A549 (cell line): ENCODE data around the gene SRSF4. TPM values are rescaled to one million over a fixed set of nuclear protein-coding genes. Genes with fewer than 3 reads are reported as not detected.

Experiments used
- ATAC-seq, 2 experiments: fragments of 200-7000 bp in 1 of 2; fragments of >200 bp in 1 of 2; cut with Nextera tagmentation in 1 of 2; cut with Tn5 transposase in 1 of 2; 3 replicates each; pipeline versions ENCODE4 v1.8.0 to v1.9.1; 2018 to 2020; ENCODE audit warnings: mild to moderate bottlenecking in 1 of 2, moderate library complexity in 1 of 2
- CTCF ChIA-PET: fragments of 300-600 bp; sonication (Branson Sonifier 250); formaldehyde crosslinking; extraction: SDS; loops from one replicate; lab custom pipeline; 2021; ENCODE audit warnings: antibody characterized with exemption, inconsistent platforms; lab: Yijun Ruan, JAX
- POLR2A ChIA-PET: fragments of 350-600 bp; formaldehyde crosslinking; extraction: SDS; loops from one replicate; lab custom pipeline; 2021; ENCODE audit warnings: antibody characterized with exemption, inconsistent platforms; lab: Yijun Ruan, JAX
- DNase-seq, 2 experiments: peaks; one replicate each; pipeline versions ENCODE4 v3.0.0 to v3.0.0-alpha.2; 2011 to 2016; ENCODE audit warnings: low read depth in 1 of 2, low spot score in 1 of 2
- FAIRE-seq: peaks from 2 replicates; lab custom pipeline; 2011; peaks lifted over from hg19 to GRCh38; lab: Jason Lieb, UNC
- H3K27ac ChIP-seq, 2 experiments: fragments of >200 bp; sonication (Bioruptor Twin); formaldehyde crosslinking; 3 replicates each; pipeline ENCODE4 v1.5.1; 2016 to 2017
- H3K4me1 ChIP-seq: fragments of >200 bp; sonication (Bioruptor Twin); formaldehyde crosslinking; 3 replicates; pipeline ENCODE4 v1.6.1; 2016
- H3K4me2 ChIP-seq: fragments of >200 bp; sonication (Bioruptor Twin); formaldehyde crosslinking; 3 replicates; pipeline ENCODE4 v1.6.1; 2016
- H3K4me3 ChIP-seq: fragments of >200 bp; sonication (Bioruptor Twin); formaldehyde crosslinking; 3 replicates; pipeline ENCODE4 v1.5.1; 2016
- H3K9me3 ChIP-seq: fragments of >200 bp; sonication (Bioruptor Twin); formaldehyde crosslinking; 3 replicates; pipeline ENCODE4 v1.6.1; 2016
- BHLHE40 ChIP-seq: IDR thresholded peaks from 2 replicates; pipeline ENCODE4 v1.6.1; 2012; ENCODE audit warnings: low read depth, low read length, inconsistent platforms
- CBX2 ChIP-seq: fragments of 200-600 bp; sonication (generic); IDR thresholded peaks from 2 replicates; pipeline ENCODE4 v1.6.1; 2016; ENCODE audit warnings: low read depth, mild to moderate bottlenecking, borderline replicate concordance
- CHD2 ChIP-seq: fragments of 150-350 bp; IDR thresholded peaks from 2 replicates; pipeline ENCODE4 v1.6.1; 2014; ENCODE audit warnings: low read length; ENCODE audit not compliant: partially characterized antibody
- CHD4 ChIP-seq: fragments of 200-600 bp; sonication (generic); IDR thresholded peaks from 2 replicates; pipeline ENCODE4 v1.6.1; 2016; ENCODE audit warnings: antibody characterized with exemption, mild to moderate bottlenecking, borderline replicate concordance
- EHF ChIP-seq: fragments of 250-450 bp; sonication (Bioruptor Pico); IDR thresholded peaks from 2 replicates; pipeline ENCODE4 v1.5.0; 2020; ENCODE audit warnings: mild to moderate bottlenecking
- EHMT2 ChIP-seq: fragments of 200-600 bp; sonication (generic); IDR thresholded peaks from 2 replicates; pipeline ENCODE4 v1.6.1; 2016; ENCODE audit warnings: antibody characterized with exemption, low read depth, mild to moderate bottlenecking, moderate library complexity
- EP300 ChIP-seq, 2 experiments: fragments of >200 bp; sonication (Bioruptor Twin); formaldehyde crosslinking; IDR thresholded peaks; 2 replicates in 1 of 2; 3 replicates in 1 of 2; pipeline ENCODE4 v1.6.1; 2016 to 2017
- FOSL2 ChIP-seq, 2 experiments: fragments of 450-650 bp in 1 of 2; fragments of >200 bp in 1 of 2; sonication (Bioruptor Twin) in 1 of 2; formaldehyde crosslinking; IDR thresholded peaks; 2 replicates each; pipeline versions ENCODE4 v1.5.0 to v1.6.1; 2016 to 2020; ENCODE audit warnings: mild to moderate bottlenecking in 1 of 2, moderate library complexity in 1 of 2
- FOXS1 ChIP-seq: fragments of 250-450 bp; sonication (Bioruptor Pico); IDR thresholded peaks from 2 replicates; pipeline ENCODE4 v1.5.0; 2020; ENCODE audit warnings: mild to moderate bottlenecking, moderate library complexity
- GATA3 ChIP-seq: IDR thresholded peaks from 2 replicates; pipeline ENCODE4 v1.6.1; 2012; ENCODE audit warnings: borderline replicate concordance
- HOXB13 ChIP-seq: fragments of 250-450 bp; sonication (Bioruptor Pico); IDR thresholded peaks from 2 replicates; pipeline ENCODE4 v1.5.0; 2020; ENCODE audit warnings: low read depth, mild to moderate bottlenecking, moderate library complexity
- HOXB5 ChIP-seq: fragments of 250-450 bp; sonication (Bioruptor Pico); IDR thresholded peaks from 2 replicates; pipeline ENCODE4 v1.5.0; 2020; ENCODE audit warnings: mild to moderate bottlenecking, moderate library complexity
- JUN ChIP-seq, 2 experiments: fragments of >200 bp; sonication (Bioruptor Twin); formaldehyde crosslinking; IDR thresholded peaks; 2 replicates in 1 of 2; 3 replicates in 1 of 2; pipeline ENCODE4 v1.6.1; 2016 to 2017
- KDM5A ChIP-seq: fragments of 200-600 bp; sonication (generic); IDR thresholded peaks from 2 replicates; pipeline ENCODE4 v1.6.1; 2016; ENCODE audit warnings: antibody characterized with exemption, mild to moderate bottlenecking
- MAFK ChIP-seq: fragments of 450-650 bp; IDR thresholded peaks from 2 replicates; pipeline ENCODE4 v1.6.1; 2014; ENCODE audit not compliant: partially characterized antibody
- NR3C1 ChIP-seq: fragments of >200 bp; sonication (Bioruptor Twin); formaldehyde crosslinking; IDR thresholded peaks from 3 replicates; pipeline ENCODE4 v1.6.1; 2017
- POLR2A ChIP-seq: IDR thresholded peaks from 2 replicates; pipeline ENCODE4 v1.6.1; 2012; ENCODE audit warnings: mild to moderate bottlenecking, low read length
- RNF2 ChIP-seq: fragments of 200-600 bp; sonication (generic); IDR thresholded peaks from 2 replicates; pipeline ENCODE4 v1.6.1; 2016; ENCODE audit warnings: low read depth, mild to moderate bottlenecking, antibody characterized with exemption, moderate library complexity, borderline replicate concordance
- SMC3 ChIP-seq: fragments of >200 bp; sonication (Bioruptor Twin); formaldehyde crosslinking; IDR thresholded peaks from 3 replicates; pipeline ENCODE4 v1.6.1; 2018; ENCODE audit warnings: inconsistent platforms
- SREBF2 ChIP-seq: fragments of 450-650 bp; IDR thresholded peaks from 2 replicates; pipeline ENCODE4 v1.6.1; 2014; ENCODE audit warnings: mild to moderate bottlenecking, moderate library complexity
- ZFP36 ChIP-seq: fragments of 450-650 bp; IDR thresholded peaks from 2 replicates; pipeline ENCODE4 v1.6.1; 2014; ENCODE audit warnings: borderline replicate concordance; ENCODE audit not compliant: partially characterized antibody
- ZNF302 ChIP-seq: fragments of 250-450 bp; sonication (Bioruptor Pico); IDR thresholded peaks from 2 replicates; pipeline ENCODE4 v1.9.0; 2021; ENCODE audit warnings: inconsistent platforms, mild to moderate bottlenecking, moderate library complexity
- ZSCAN20 ChIP-seq: fragments of 250-450 bp; sonication (Bioruptor Pico); IDR thresholded peaks from 2 replicates; pipeline ENCODE4 v1.8.0; 2022; ENCODE audit warnings: mild to moderate bottlenecking, moderate library complexity
- WGBS: methylation state at CpG from one replicate; pipeline ENCODE4 v1.1.6; 2017; ENCODE audit errors: missing lambda C conversion rate; 5-methylcytosine and 5-hydroxymethylcytosine counted together
- polyA plus RNA-seq, 4 experiments: library from polyadenylated mRNA; depleted of rRNA in 3 of 4; stranded (reverse); fragments of >200 nt; fragmentation: RNase III in 1 of 4; extraction: RNeasy Plus Mini Kit Qiagen cat#74134 plus additional on column Dnase treatment in 1 of 4; gene quantifications; 2 replicates in 3 of 4; 3 replicates in 1 of 4; pipeline ENCODE4 v1.2.3, GENCODE V29; 2011 to 2017
- TF ChIP-seq, protein P1 (sequence below): IDR thresholded peaks from 2 replicates; pipeline ENCODE4 v1.6.1; 2012
- TF ChIP-seq, protein P2 (sequence below): fragments of 200-600 bp; sonication (generic); IDR thresholded peaks from 2 replicates; pipeline ENCODE4 v1.6.1; 2016; ENCODE audit warnings: antibody characterized with exemption, mild to moderate bottlenecking, moderate library complexity
- TF ChIP-seq, protein P3 (sequence below): fragments of 250-450 bp; sonication (Bioruptor Pico); IDR thresholded peaks from 2 replicates; pipeline ENCODE4 v1.5.0; 2021; ENCODE audit warnings: mild to moderate bottlenecking, moderate library complexity, borderline replicate concordance
- TF ChIP-seq, protein P4 (sequence below): IDR thresholded peaks from 2 replicates; pipeline ENCODE4 v1.6.1; 2012
- TF ChIP-seq, protein P5 (sequence below): fragments of >200 bp; sonication (Bioruptor Twin); formaldehyde crosslinking; IDR thresholded peaks from 3 replicates; pipeline ENCODE4 v1.5.1; 2016

Gene SRSF4
- polyA plus RNA-seq, 2 of the 4 experiments (the other 2 are of a cell fraction), result 45.6 to 64.5 TPM

DNA sequence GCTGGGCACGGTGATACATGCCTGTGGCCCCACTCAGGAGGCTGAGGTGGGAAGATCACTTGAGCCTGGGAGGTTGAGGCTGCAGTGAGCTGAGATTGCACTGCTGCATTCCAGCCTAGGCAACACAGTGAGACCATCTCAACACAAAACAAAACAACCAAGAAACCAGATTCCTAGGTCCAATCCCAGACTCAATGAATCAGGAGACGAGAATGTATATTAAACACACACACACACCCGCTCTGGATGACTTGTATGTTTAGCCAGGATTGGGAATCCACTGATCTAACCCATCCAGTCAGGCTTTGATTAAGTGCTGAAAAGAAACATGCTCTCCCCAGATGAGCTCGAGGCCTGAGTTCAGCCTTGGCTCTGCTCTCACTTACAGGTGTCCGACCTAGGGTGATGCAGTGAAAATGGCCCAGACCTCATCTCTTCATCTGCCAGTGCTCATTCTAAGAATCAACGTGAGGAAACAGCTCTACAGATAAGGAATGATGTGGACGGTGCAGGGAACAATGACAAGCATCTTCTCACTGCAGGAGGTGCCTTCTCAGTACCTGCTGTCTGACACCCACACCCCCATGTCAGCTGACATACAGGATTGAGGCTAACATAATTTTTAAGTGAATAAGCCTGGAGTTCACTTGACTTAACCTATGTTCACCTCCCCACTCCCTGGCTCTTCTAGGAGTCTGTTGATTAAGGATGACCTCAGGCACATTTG, 15.3 kb upstream of the SRSF4 start:
- no peak overlapping the region for H3K4me3 ChIP-seq
- DNase-seq, result peak in 1 of 2 experiments; percentile 17
- no peaks in the 10 kb centered on the region for H3K9me3 ChIP-seq
- no peak for FAIRE-seq
- no peak overlapping the region for H3K27ac ChIP-seq
- no peak for TF ChIP-seq KDM5A
- TF ChIP-seq POLR2A, result no peak
- TF ChIP-seq EHMT2, result no peak
- TF ChIP-seq HOXB13 (CRISPR knock-in tag), result no peak
- TF ChIP-seq, protein P1, sequence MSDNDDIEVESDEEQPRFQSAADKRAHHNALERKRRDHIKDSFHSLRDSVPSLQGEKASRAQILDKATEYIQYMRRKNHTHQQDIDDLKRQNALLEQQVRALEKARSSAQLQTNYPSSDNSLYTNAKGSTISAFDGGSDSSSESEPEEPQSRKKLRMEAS, result no peak
- no peak for TF ChIP-seq CHD2
- no peak for TF ChIP-seq MAFK
- no peak for TF ChIP-seq GATA3
- no peak for TF ChIP-seq CHD4
- no peak for TF ChIP-seq FOSL2 (IDR thresholded peaks at IDR 0.05)
- TF ChIP-seq FOSL2 (CRISPR knock-in tag; IDR thresholded peaks at IDR 0.05), result no peak
- no peak for TF ChIP-seq HOXB5 (CRISPR knock-in tag)
- no peak for TF ChIP-seq JUN (IDR thresholded peaks at IDR 0.05)
- no peak for TF ChIP-seq SREBF2
- TF ChIP-seq BHLHE40, result no peak
- TF ChIP-seq EHF (CRISPR knock-in tag), result no peak
- no peak for TF ChIP-seq CBX2
- no peak for TF ChIP-seq EP300 (IDR thresholded peaks at IDR 0.05)
- POLR2A ChIA-PET, result interaction anchor here (0.8 to 1.1 kb wide), 2 partner anchors 15 to 16 kb away, joined by 3 to 4 read pairs; partner anchors contain the start of gene SRSF4
- 64% methylated on average over 6 of the region's 7 CpGs for WGBS
- CTCF ChIA-PET, result interaction anchor here (1.0 to 4.5 kb wide), 10 partner anchors 11 to 320 kb away, joined by 3 to 23 read pairs (median 5); partner anchors contain the start of gene SRSF4
- peaks cover 6% of the 10 kb centered on the region; the same call in 1 of the 3 replicates for H3K4me1 ChIP-seq
- ATAC-seq, result peak; percentile 21 to 45; a peak in 3 of 6 replicates
- H3K4me2 ChIP-seq, result no peak overlapping the region

DNA sequence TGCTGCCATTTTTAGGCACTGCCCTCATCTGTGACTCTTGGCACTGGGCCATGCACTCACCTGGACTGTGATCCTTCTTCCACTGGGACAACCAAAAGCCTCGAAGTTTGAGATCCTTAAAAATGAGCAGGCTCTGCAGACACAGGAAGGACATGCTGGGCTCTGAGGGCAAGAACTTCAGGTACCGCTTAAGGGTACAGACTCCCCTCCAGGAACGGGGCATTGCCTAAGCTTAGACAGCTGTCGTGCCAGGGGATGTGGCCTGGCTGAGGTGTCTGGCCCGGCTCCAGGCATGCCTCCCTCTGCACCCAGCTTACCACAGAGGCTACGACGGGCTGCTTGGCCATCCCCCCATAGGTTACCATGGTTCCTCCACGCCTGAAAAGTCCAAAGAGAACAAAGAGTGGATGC, 14.2 kb upstream of the SRSF4 start:
- POLR2A ChIA-PET, result interaction anchor here (1.1 kb wide), 1 partner anchor 14 kb away, joined by 3 read pairs; the partner anchor contains the start of gene SRSF4
- DNase-seq (no peak), FAIRE-seq (no peak), ATAC-seq (no peak)
- H3K4me1 ChIP-seq, result peaks cover 6% of the 10 kb centered on the region; the same call in 1 of the 3 replicates
- no peaks in the 10 kb centered on the region for H3K9me3 ChIP-seq
- TF ChIP-seq RNF2 (no peak), ZSCAN20 (CRISPR knock-in tag) (no peak), JUN (IDR thresholded peaks at IDR 0.05) (no peak), FOXS1 (CRISPR knock-in tag) (no peak), EHF (CRISPR knock-in tag) (no peak), NR3C1 (no peak), SMC3 (no peak), ZNF302 (CRISPR knock-in tag) (no peak), ZFP36 (no peak)
- TF ChIP-seq, protein P2, sequence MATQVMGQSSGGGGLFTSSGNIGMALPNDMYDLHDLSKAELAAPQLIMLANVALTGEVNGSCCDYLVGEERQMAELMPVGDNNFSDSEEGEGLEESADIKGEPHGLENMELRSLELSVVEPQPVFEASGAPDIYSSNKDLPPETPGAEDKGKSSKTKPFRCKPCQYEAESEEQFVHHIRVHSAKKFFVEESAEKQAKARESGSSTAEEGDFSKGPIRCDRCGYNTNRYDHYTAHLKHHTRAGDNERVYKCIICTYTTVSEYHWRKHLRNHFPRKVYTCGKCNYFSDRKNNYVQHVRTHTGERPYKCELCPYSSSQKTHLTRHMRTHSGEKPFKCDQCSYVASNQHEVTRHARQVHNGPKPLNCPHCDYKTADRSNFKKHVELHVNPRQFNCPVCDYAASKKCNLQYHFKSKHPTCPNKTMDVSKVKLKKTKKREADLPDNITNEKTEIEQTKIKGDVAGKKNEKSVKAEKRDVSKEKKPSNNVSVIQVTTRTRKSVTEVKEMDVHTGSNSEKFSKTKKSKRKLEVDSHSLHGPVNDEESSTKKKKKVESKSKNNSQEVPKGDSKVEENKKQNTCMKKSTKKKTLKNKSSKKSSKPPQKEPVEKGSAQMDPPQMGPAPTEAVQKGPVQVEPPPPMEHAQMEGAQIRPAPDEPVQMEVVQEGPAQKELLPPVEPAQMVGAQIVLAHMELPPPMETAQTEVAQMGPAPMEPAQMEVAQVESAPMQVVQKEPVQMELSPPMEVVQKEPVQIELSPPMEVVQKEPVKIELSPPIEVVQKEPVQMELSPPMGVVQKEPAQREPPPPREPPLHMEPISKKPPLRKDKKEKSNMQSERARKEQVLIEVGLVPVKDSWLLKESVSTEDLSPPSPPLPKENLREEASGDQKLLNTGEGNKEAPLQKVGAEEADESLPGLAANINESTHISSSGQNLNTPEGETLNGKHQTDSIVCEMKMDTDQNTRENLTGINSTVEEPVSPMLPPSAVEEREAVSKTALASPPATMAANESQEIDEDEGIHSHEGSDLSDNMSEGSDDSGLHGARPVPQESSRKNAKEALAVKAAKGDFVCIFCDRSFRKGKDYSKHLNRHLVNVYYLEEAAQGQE, result no peak
- TF ChIP-seq, protein P3, sequence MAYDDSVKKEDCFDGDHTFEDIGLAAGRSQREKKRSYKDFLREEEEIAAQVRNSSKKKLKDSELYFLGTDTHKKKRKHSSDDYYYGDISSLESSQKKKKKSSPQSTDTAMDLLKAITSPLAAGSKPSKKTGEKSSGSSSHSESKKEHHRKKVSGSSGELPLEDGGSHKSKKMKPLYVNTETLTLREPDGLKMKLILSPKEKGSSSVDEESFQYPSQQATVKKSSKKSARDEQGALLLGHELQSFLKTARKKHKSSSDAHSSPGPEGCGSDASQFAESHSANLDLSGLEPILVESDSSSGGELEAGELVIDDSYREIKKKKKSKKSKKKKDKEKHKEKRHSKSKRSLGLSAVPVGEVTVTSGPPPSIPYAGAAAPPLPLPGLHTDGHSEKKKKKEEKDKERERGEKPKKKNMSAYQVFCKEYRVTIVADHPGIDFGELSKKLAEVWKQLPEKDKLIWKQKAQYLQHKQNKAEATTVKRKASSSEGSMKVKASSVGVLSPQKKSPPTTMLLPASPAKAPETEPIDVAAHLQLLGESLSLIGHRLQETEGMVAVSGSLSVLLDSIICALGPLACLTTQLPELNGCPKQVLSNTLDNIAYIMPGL (CRISPR knock-in tag), result no peak
- TF ChIP-seq, protein P4, sequence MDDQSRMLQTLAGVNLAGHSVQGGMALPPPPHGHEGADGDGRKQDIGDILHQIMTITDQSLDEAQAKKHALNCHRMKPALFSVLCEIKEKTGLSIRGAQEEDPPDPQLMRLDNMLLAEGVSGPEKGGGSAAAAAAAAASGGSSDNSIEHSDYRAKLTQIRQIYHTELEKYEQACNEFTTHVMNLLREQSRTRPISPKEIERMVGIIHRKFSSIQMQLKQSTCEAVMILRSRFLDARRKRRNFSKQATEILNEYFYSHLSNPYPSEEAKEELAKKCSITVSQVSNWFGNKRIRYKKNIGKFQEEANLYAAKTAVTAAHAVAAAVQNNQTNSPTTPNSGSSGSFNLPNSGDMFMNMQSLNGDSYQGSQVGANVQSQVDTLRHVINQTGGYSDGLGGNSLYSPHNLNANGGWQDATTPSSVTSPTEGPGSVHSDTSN, result no peak
- TF ChIP-seq, protein P5, sequence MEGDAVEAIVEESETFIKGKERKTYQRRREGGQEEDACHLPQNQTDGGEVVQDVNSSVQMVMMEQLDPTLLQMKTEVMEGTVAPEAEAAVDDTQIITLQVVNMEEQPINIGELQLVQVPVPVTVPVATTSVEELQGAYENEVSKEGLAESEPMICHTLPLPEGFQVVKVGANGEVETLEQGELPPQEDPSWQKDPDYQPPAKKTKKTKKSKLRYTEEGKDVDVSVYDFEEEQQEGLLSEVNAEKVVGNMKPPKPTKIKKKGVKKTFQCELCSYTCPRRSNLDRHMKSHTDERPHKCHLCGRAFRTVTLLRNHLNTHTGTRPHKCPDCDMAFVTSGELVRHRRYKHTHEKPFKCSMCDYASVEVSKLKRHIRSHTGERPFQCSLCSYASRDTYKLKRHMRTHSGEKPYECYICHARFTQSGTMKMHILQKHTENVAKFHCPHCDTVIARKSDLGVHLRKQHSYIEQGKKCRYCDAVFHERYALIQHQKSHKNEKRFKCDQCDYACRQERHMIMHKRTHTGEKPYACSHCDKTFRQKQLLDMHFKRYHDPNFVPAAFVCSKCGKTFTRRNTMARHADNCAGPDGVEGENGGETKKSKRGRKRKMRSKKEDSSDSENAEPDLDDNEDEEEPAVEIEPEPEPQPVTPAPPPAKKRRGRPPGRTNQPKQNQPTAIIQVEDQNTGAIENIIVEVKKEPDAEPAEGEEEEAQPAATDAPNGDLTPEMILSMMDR, result no peak
- no peak overlapping the region for H3K4me3 ChIP-seq
- no peak overlapping the region for H3K27ac ChIP-seq
- CTCF ChIA-PET, result interaction anchor here (1.4 to 4.5 kb wide), 4 partner anchors 14 to 319 kb away, joined by 4 to 23 read pairs (median 8); partner anchors contain the start of gene SRSF4
- WGBS, result 92% methylated on average over 4 of the region's 8 CpGs
- H3K4me2 ChIP-seq, result no peak overlapping the region
